HCT116 (cell line): Measurements from ENCODE around the gene PRDM2.

Experiments used
- EZH2 ChIP-seq: fragments of 200-600 bp; sonication (generic); IDR thresholded peaks from 2 replicates; pipeline ENCODE4 v1.6.1; 2017; ENCODE audit warnings: antibody characterized with exemption, mixed run types
- TCF7L2 ChIP-seq: IDR thresholded peaks from 2 replicates; pipeline ENCODE4 v1.7.0; 2011; ENCODE audit warnings: borderline replicate concordance, inconsistent platforms; ENCODE audit not compliant: insufficient read depth, insufficient read length; ENCODE audit errors: extremely low read depth
- TF ChIP-seq, protein P1 (sequence below), 3 experiments: fragments of 200-600 bp in 1 of 3; sonication (generic) in 1 of 3; IDR thresholded peaks in 2 of 3; conservative IDR thresholded peaks in 1 of 3; 2 replicates each; pipeline ENCODE4 v1.5.1; 2012 to 2017; ENCODE audit warnings: low read depth in 2 of 3, low read length in 2 of 3, antibody characterized with exemption in 1 of 3, borderline replicate concordance in 1 of 3, control low read depth in 1 of 3, mild to moderate bottlenecking in 1 of 3, mixed read lengths in 1 of 3, mixed run types in 1 of 3, moderate library complexity in 1 of 3; ENCODE audit not compliant: insufficient read depth in 1 of 3
- TF ChIP-seq, protein P2 (sequence below): IDR thresholded peaks from 2 replicates; pipeline ENCODE4 v1.6.1; 2011; ENCODE audit warnings: mild to moderate bottlenecking, low read length, moderate library complexity; ENCODE audit not compliant: insufficient replicate concordance; ENCODE audit errors: extremely low read depth
- TF ChIP-seq, protein P3 (sequence below): IDR thresholded peaks from 2 replicates; pipeline ENCODE4 v1.6.1; 2012

DNA sequence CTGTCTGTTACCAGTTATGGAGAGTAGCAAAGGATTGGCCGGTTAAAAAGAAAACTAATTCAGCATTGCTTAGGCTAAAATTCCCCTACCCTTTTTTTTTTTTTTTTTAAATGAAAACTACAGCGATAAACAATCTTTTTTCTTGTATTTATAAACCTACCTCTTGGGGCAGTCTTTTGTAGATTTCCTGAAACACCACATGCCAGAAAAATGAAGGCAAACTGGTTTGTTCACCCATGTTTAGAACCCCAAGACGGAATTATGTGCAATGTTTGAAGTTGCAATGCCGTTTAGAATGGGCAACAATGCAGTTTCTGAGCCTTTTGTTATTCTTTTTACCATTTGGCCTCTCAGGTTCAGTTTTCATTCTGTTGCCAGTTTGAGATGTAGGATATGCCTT, 59.1 kb downstream of the PRDM2 start:
- TF ChIP-seq, protein P1, sequence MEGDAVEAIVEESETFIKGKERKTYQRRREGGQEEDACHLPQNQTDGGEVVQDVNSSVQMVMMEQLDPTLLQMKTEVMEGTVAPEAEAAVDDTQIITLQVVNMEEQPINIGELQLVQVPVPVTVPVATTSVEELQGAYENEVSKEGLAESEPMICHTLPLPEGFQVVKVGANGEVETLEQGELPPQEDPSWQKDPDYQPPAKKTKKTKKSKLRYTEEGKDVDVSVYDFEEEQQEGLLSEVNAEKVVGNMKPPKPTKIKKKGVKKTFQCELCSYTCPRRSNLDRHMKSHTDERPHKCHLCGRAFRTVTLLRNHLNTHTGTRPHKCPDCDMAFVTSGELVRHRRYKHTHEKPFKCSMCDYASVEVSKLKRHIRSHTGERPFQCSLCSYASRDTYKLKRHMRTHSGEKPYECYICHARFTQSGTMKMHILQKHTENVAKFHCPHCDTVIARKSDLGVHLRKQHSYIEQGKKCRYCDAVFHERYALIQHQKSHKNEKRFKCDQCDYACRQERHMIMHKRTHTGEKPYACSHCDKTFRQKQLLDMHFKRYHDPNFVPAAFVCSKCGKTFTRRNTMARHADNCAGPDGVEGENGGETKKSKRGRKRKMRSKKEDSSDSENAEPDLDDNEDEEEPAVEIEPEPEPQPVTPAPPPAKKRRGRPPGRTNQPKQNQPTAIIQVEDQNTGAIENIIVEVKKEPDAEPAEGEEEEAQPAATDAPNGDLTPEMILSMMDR (IDR thresholded peaks at IDR 0.05 in 2 of 3, conservative IDR thresholded peaks at IDR 0.05 in 1 of 3; ENCODE audit: borderline replicate concordance in 1 of 3, insufficient read depth in 1 of 3, low read depth in 2 of 3, low read length in 2 of 3), result peak in 2 of 3 experiments; percentile 17 to 32; a peak in 3 of 6 replicates
- TF ChIP-seq, protein P2, sequence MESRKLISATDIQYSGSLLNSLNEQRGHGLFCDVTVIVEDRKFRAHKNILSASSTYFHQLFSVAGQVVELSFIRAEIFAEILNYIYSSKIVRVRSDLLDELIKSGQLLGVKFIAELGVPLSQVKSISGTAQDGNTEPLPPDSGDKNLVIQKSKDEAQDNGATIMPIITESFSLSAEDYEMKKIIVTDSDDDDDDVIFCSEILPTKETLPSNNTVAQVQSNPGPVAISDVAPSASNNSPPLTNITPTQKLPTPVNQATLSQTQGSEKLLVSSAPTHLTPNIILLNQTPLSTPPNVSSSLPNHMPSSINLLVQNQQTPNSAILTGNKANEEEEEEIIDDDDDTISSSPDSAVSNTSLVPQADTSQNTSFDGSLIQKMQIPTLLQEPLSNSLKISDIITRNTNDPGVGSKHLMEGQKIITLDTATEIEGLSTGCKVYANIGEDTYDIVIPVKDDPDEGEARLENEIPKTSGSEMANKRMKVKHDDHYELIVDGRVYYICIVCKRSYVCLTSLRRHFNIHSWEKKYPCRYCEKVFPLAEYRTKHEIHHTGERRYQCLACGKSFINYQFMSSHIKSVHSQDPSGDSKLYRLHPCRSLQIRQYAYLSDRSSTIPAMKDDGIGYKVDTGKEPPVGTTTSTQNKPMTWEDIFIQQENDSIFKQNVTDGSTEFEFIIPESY, result no peak
- TF ChIP-seq, protein P3, sequence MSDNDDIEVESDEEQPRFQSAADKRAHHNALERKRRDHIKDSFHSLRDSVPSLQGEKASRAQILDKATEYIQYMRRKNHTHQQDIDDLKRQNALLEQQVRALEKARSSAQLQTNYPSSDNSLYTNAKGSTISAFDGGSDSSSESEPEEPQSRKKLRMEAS, result peak; percentile 67
- no peak for TF ChIP-seq TCF7L2
- TF ChIP-seq EZH2, result no peak
